Astrocyte of the cerebellum (primary cell): ENCODE results near the gene CARD11.
"Not testable (repeated sequence)": the region's sequence is repeated elsewhere in the genome, so short reads cannot be mapped to it uniquely, and the experiment has no call there.

Experiments used
- DNase-seq: peaks from one replicate; pipeline ENCODE4 v3.0.0-alpha.2; 2011; ENCODE audit warnings: low read depth
- H3K4me3 ChIP-seq: 2 replicates; pipeline ENCODE4 v1.5.1; 2011; ENCODE audit warnings: mild to moderate bottlenecking, low read depth, low read length, moderate library complexity
- CTCF ChIP-seq: IDR thresholded peaks from 2 replicates; pipeline ENCODE4 v1.5.1; 2012; ENCODE audit warnings: low read length, low read depth, moderate library complexity, mild to moderate bottlenecking; ENCODE audit errors: missing control alignments
- in situ Hi-C: cut with HindIII; loops from 2 replicates; pipeline ENCODE4 v1.10.0; 2017; ENCODE audit warnings: low sequenced_read_pairs

CARD11 gene

GRCh38 chr7:3028071-3028757 lies 15.5 kb downstream of the CARD11 start:
- in situ Hi-C loops, result no loop called here
- DNase-seq, result peak; percentile 1
- TF ChIP-seq CTCF, result no peak
- no peak overlapping the region for H3K4me3 ChIP-seq

- DNase-seq, result no peak
- TF ChIP-seq CTCF, result no peak
- in situ Hi-C loops, result no loop called here
- no peak overlapping the region for H3K4me3 ChIP-seq
Measured at GRCh38 chr7:3027005-3027845, 16.4 kb downstream of the CARD11 start.

GRCh38 chr7:3025616-3026015 lies 18.1 kb downstream of the CARD11 start:
- H3K4me3 ChIP-seq, result no peak overlapping the region
- DNase-seq, result no peak
- in situ Hi-C loops, result no loop called here
- no peak for TF ChIP-seq CTCF

GRCh38 chr7:3021825-3022224 lies 21.8 kb downstream of the CARD11 start:
- in situ Hi-C loops, result no loop called here
- TF ChIP-seq CTCF, result no peak
- DNase-seq, result no peak
- H3K4me3 ChIP-seq, result no peak overlapping the region

- H3K4me3 ChIP-seq, DNase-seq, in situ Hi-C loops: not testable (repeated sequence)
Measured at GRCh38 chr7:3021224-3021623, 22.4 kb downstream of the CARD11 start.

GRCh38 chr7:3020416-3020815 lies 23.3 kb downstream of the CARD11 start:
- H3K4me3 ChIP-seq, result no peak overlapping the region
- no peak for TF ChIP-seq CTCF
- no peak for DNase-seq
- in situ Hi-C loops, result no loop called here

- in situ Hi-C loops, result no loop called here
- no peak for DNase-seq
- H3K4me3 ChIP-seq, result no peak overlapping the region
- TF ChIP-seq CTCF, result no peak
Measured at GRCh38 chr7:3019801-3020200, 23.9 kb downstream of the CARD11 start.
